DND-41 (cell line): ENCODE data around the gene PCNX2.

Experiments used
- CTCF ChIP-seq: IDR thresholded peaks from 2 replicates; pipeline ENCODE4 v1.5.1; 2012; ENCODE audit warnings: borderline replicate concordance, low read length, moderate library complexity, mild to moderate bottlenecking; ENCODE audit not compliant: poor library complexity, severe bottlenecking; ENCODE audit errors: extremely low read depth
- EZH2 ChIP-seq: IDR thresholded peaks from 3 replicates; pipeline ENCODE4 v1.6.1; 2012; ENCODE audit warnings: borderline replicate concordance, low read depth, mild to moderate bottlenecking, moderate library complexity, low read length, inconsistent platforms; ENCODE audit not compliant: severe bottlenecking

GRCh38 chr1:233078396-233078795, 217.1 kb downstream of the PCNX2 start:
- TF ChIP-seq CTCF: no peak
- TF ChIP-seq EZH2: no peak
